ENCODE data around the gene ALKBH6. TPM values are rescaled to one million over a fixed set of nuclear protein-coding genes. Genes with fewer than 3 reads are reported as not detected.

The ALKBH6 gene
- total RNA-seq, 1 experiment from 2014 or later = 32.5 TPM

DNA sequence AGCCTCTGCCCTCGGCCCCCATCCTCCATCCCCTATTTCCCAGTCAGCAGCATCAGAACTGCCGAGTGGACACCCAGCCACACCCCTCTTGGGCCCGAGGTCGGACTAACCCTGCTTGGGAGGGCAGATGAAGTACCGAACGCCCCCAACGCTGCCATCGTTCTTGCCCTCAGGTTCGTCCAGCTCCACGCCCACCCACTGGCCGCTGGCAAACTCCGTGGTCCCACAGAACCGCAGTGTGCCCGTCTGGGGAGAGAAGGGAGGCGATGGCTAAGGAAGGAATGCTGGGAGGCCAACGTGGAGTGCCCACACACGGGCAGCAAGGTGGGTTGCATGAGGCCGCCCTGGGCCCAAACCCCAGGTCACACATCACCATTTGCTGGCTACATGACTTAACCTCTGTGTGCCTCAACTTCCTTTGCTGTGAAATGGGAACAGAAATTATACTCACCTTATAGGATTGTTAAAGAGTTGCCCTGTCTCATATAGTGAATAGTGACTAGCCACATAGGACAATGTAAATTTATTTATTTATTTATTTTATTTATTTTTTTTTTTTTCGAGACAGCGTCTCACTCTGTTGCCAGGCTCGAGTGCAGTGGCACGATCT is 5.2 kb upstream of the ALKBH6 start:
- Histone ChIP-seq H3K9me3 (ENCODE audit: control insufficient read depth, low read depth, low read length) (no peaks in the 10 kb centered on the region), H3K27me3 (ENCODE audit: insufficient read depth, low read length) (no peaks in the 10 kb centered on the region), H3K9ac (ENCODE audit: extremely low read depth, insufficient read length, low read length) (no peak overlapping the region), H3K4me1 (ENCODE audit: insufficient read depth, low read length) (no peaks in the 10 kb centered on the region), H3K4me2 (ENCODE audit: insufficient read depth, insufficient read length, low read length) (no peak overlapping the region), H4K5ac (ENCODE audit: insufficient read length, low read depth, low read length) (no peak overlapping the region), H3K56ac (ENCODE audit: insufficient read length, low read depth, low read length) (no peak overlapping the region), H3T11ph (ENCODE audit: low read length) (no peak overlapping the region), H2BK5ac (ENCODE audit: insufficient read length, low read length) (no peak overlapping the region), H3K18ac (ENCODE audit: insufficient read length, low read depth, low read length) (no peak overlapping the region), H4K91ac (ENCODE audit: insufficient read length, low read depth, low read length) (no peak overlapping the region), H2BK12ac (ENCODE audit: insufficient read length, low read depth, low read length) (no peak overlapping the region), H2AFZ (ENCODE audit: low read length) (no peak overlapping the region), H3K79me2 (ENCODE audit: insufficient read depth, low read length) (no peaks in the 10 kb centered on the region), H2BK20ac (ENCODE audit: low read depth, low read length, poor library complexity, severe bottlenecking) (no peak overlapping the region), H4K8ac (replicated peaks; ENCODE audit: insufficient read length, low read depth, low read length) (no peak overlapping the region), H3K14ac (ENCODE audit: insufficient read depth, low read length) (no peak overlapping the region), H3K4ac (ENCODE audit: low read depth, low read length) (no peak overlapping the region), H3K27ac (ENCODE audit: insufficient read length, low read depth, low read length) (no peak overlapping the region), H3K23ac (ENCODE audit: insufficient read length, low read depth, low read length) (no peak overlapping the region), H2BK120ac (ENCODE audit: low read depth, low read length, poor library complexity, severe bottlenecking) (no peak overlapping the region), H3K23me2 (ENCODE audit: insufficient read length, low read depth, low read length, poor library complexity, severe bottlenecking) (peaks cover 4% of the 10 kb centered on the region), H2AK5ac (ENCODE audit: insufficient read length, low read length) (no peak overlapping the region), H4K20me1 (ENCODE audit: control insufficient read depth, insufficient read depth, insufficient read length) (no peaks in the 10 kb centered on the region), H2BK15ac (ENCODE audit: low read depth, low read length) (no peak overlapping the region), H3K79me1 (ENCODE audit: insufficient read depth, low read depth, low read length, poor library complexity, severe bottlenecking) (peaks cover 2% of the 10 kb centered on the region)
- Mint-ChIP-seq H3K27ac (no peak overlapping the region), H3K36me3 (ENCODE audit: insufficient read depth in 1 of 3, low read depth in 3 of 3) (peaks cover 11 to 50% (median 39%) of the 10 kb centered on the region in 3 experiments; a peak in 6 of 7 replicates), H3K9me3 (no peaks in the 10 kb centered on the region), H3K27me3 (ENCODE audit: low read depth) (no peaks in the 10 kb centered on the region), H3K4me1 (peaks cover 13 to 14% of the 10 kb centered on the region in 2 experiments), H3K4me3 (no peak overlapping the region)
- TF ChIP-seq, protein P1, sequence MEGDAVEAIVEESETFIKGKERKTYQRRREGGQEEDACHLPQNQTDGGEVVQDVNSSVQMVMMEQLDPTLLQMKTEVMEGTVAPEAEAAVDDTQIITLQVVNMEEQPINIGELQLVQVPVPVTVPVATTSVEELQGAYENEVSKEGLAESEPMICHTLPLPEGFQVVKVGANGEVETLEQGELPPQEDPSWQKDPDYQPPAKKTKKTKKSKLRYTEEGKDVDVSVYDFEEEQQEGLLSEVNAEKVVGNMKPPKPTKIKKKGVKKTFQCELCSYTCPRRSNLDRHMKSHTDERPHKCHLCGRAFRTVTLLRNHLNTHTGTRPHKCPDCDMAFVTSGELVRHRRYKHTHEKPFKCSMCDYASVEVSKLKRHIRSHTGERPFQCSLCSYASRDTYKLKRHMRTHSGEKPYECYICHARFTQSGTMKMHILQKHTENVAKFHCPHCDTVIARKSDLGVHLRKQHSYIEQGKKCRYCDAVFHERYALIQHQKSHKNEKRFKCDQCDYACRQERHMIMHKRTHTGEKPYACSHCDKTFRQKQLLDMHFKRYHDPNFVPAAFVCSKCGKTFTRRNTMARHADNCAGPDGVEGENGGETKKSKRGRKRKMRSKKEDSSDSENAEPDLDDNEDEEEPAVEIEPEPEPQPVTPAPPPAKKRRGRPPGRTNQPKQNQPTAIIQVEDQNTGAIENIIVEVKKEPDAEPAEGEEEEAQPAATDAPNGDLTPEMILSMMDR (conservative IDR thresholded peaks at IDR 0.05) = no peak
- WGBS (ENCODE audit: extremely low coverage, insufficient read length, low lambda C conversion rate) = no CpG with 5 or more reads among the region's 22 CpGs
- DNase-seq = no peak

Data from H9 (cell line).